GM23338 (cell line): ENCODE measurements around the gene AHNAK. TPM values are rescaled to one million over a fixed set of nuclear protein-coding genes. Genes with fewer than 3 reads are reported as not detected.
A peak's percentile ranks its signal among the peaks of the same experiment; 100 is the strongest.

Experiments used
- ATAC-seq: fragments of 200-7000 bp; cut with Tn5 transposase; 3 replicates; pipeline ENCODE4 v1.9.1; 2020
- DNase-seq: peaks from one replicate; pipeline ENCODE4 v3.0.0-alpha.2; 2015; ENCODE audit warnings: low spot score
- H2AFZ ChIP-seq: fragments of 200-600 bp; sonication (generic); 2 replicates; pipeline ENCODE4 v1.8.0; 2016; ENCODE audit warnings: antibody characterized with exemption, mild to moderate bottlenecking, moderate library complexity
- H3F3A ChIP-seq: fragments of 200-600 bp; sonication (generic); replicated peaks from 2 replicates; pipeline ENCODE4 v1.8.0; 2017; ENCODE audit warnings: antibody characterized with exemption, mixed run types, low read depth
- H3K27ac ChIP-seq: fragments of 200-600 bp; sonication (generic); 2 replicates; pipeline ENCODE4 v1.6.1; 2016; ENCODE audit warnings: low read depth
- H3K27me3 ChIP-seq: fragments of 200-600 bp; sonication (generic); 2 replicates; pipeline ENCODE4 v1.8.0; 2016; ENCODE audit warnings: mild to moderate bottlenecking, mixed run types, moderate library complexity; ENCODE audit not compliant: insufficient read depth
- H3K36me3 ChIP-seq: fragments of 200-600 bp; sonication (generic); 2 replicates; pipeline ENCODE4 v1.8.0; 2016; ENCODE audit warnings: mild to moderate bottlenecking; ENCODE audit not compliant: insufficient read depth
- H3K4me1 ChIP-seq: fragments of 200-600 bp; sonication (generic); 2 replicates; pipeline ENCODE4 v1.8.0; 2016; ENCODE audit warnings: mild to moderate bottlenecking, moderate library complexity; ENCODE audit not compliant: insufficient read depth
- H3K4me2 ChIP-seq: fragments of 200-600 bp; sonication (generic); 2 replicates; pipeline ENCODE4 v1.7.1; 2017; ENCODE audit warnings: mixed run types
- H3K4me3 ChIP-seq: fragments of 200-600 bp; sonication (generic); 2 replicates; pipeline ENCODE4 v1.6.1; 2016; ENCODE audit warnings: mixed run types
- H3K79me2 ChIP-seq: fragments of 200-600 bp; sonication (generic); replicated peaks from 2 replicates; pipeline ENCODE4 v1.8.0; 2017; ENCODE audit warnings: mild to moderate bottlenecking; ENCODE audit not compliant: insufficient read depth
- H3K9me2 ChIP-seq: fragments of 200-600 bp; sonication (generic); 2 replicates; pipeline ENCODE4 v1.8.0; 2017; ENCODE audit not compliant: insufficient read depth
- H4K20me1 ChIP-seq: fragments of 200-600 bp; sonication (generic); replicated peaks from 2 replicates; pipeline ENCODE4 v1.8.0; 2017; ENCODE audit warnings: mild to moderate bottlenecking; ENCODE audit not compliant: insufficient read depth
- H3K27ac Mint-ChIP-seq: 2 replicates; pipeline ENCODE4 v1.8.0; 2020; ENCODE audit warnings: inconsistent platforms, mild to moderate bottlenecking, moderate library complexity, mixed read lengths
- H3K27me3 Mint-ChIP-seq: 3 replicates; pipeline ENCODE4 v1.8.0; 2022; ENCODE audit warnings: low read depth, mild to moderate bottlenecking, moderate library complexity, mixed read lengths, inconsistent platforms; ENCODE audit not compliant: insufficient read depth, poor library complexity
- H3K36me3 Mint-ChIP-seq: 3 replicates; pipeline ENCODE4 v1.8.0; 2021; ENCODE audit warnings: low read depth, mild to moderate bottlenecking, inconsistent platforms, moderate library complexity, mixed read lengths
- H3K4me1 Mint-ChIP-seq: 3 replicates; pipeline ENCODE4 v1.8.0; 2020; ENCODE audit warnings: mild to moderate bottlenecking, inconsistent platforms, mixed read lengths
- H3K4me3 Mint-ChIP-seq: 3 replicates; pipeline ENCODE4 v1.8.0; 2021; ENCODE audit warnings: moderate library complexity, mild to moderate bottlenecking, inconsistent platforms, mixed read lengths
- H3K9me3 Mint-ChIP-seq: 3 replicates; pipeline ENCODE4 v1.8.0; 2020; ENCODE audit warnings: moderate library complexity, mild to moderate bottlenecking, inconsistent platforms, mixed read lengths
- CREB1 ChIP-seq: fragments of 250-450 bp; sonication (Bioruptor Pico); IDR thresholded peaks from 2 replicates; pipeline ENCODE4 v1.5.0; 2020; ENCODE audit warnings: low read depth, mild to moderate bottlenecking, moderate library complexity
- ETS1 ChIP-seq: IDR thresholded peaks from 2 replicates; pipeline ENCODE4 v1.6.1; 2016; ENCODE audit warnings: antibody characterized with exemption
- EZH2 ChIP-seq: fragments of 200-600 bp; sonication (generic); IDR thresholded peaks from one replicate; pipeline ENCODE4 v1.8.0; 2017; ENCODE audit warnings: antibody characterized with exemption, mild to moderate bottlenecking, low read depth; ENCODE audit not compliant: unreplicated experiment
- EZH2phosphoT487 ChIP-seq: fragments of 200-600 bp; sonication (generic); IDR thresholded peaks from one replicate; pipeline ENCODE4 v1.8.1; 2018; ENCODE audit warnings: antibody characterized with exemption; ENCODE audit not compliant: unreplicated experiment
- JUNB ChIP-seq: IDR thresholded peaks from one replicate; pipeline ENCODE4 v1.6.1; 2016; ENCODE audit warnings: antibody characterized with exemption; ENCODE audit not compliant: unreplicated experiment
- NANOG ChIP-seq: IDR thresholded peaks from 2 replicates; pipeline ENCODE4 v1.6.1; 2016; ENCODE audit warnings: antibody characterized with exemption, borderline replicate concordance
- POLR2AphosphoS5 ChIP-seq: IDR thresholded peaks from 2 replicates; pipeline ENCODE4 v1.6.1; 2016; ENCODE audit warnings: antibody characterized with exemption, low read depth
- STAT1 ChIP-seq: IDR thresholded peaks from one replicate; pipeline ENCODE4 v1.6.1; 2016; ENCODE audit warnings: antibody characterized with exemption; ENCODE audit not compliant: unreplicated experiment
- ZNF114 ChIP-seq: fragments of 250-450 bp; sonication (Bioruptor Pico); IDR thresholded peaks from 2 replicates; pipeline ENCODE4 v1.5.0; 2020; ENCODE audit warnings: mild to moderate bottlenecking, moderate library complexity
- ZNF331 ChIP-seq: fragments of 250-450 bp; sonication (Bioruptor Pico); IDR thresholded peaks from 2 replicates; pipeline ENCODE4 v1.5.0; 2020; ENCODE audit warnings: low read depth, mild to moderate bottlenecking, moderate library complexity
- ZNF462 ChIP-seq: fragments of 250-450 bp; sonication (Bioruptor Pico); IDR thresholded peaks from 2 replicates; pipeline ENCODE4 v1.5.0; 2020; ENCODE audit warnings: mild to moderate bottlenecking, moderate library complexity
- polyA plus RNA-seq: library from polyadenylated mRNA; unstranded; fragments of >200 nt; fragmentation: Nextera tagmentation; extraction: Ambion mirVana; gene quantifications from 2 replicates; pipeline ENCODE4 v1.2.1, GENCODE V29; 2016
- total RNA-seq: library from RNA; depleted of rRNA; stranded (reverse); fragments of >200 nt; shearing (Covaris generic); gene quantifications from 2 replicates; pipeline ENCODE4 v1.2.3, GENCODE V29; 2014
- TF ChIP-seq, protein P1 (sequence below): IDR thresholded peaks from one replicate; pipeline ENCODE4 v1.6.1; 2018; ENCODE audit warnings: antibody characterized with exemption; ENCODE audit not compliant: unreplicated experiment
- TF ChIP-seq, protein P2 (sequence below), 2 experiments: fragments of 200-600 bp in 1 of 2; sonication (generic) in 1 of 2; conservative IDR thresholded peaks; 2 replicates each; pipeline versions ENCODE4 v1.5.1 to v1.6.1; 2016 to 2017; ENCODE audit warnings: antibody characterized with exemption in 2 of 2, low read depth in 2 of 2, mild to moderate bottlenecking in 2 of 2, moderate library complexity in 1 of 2

Gene AHNAK
- total and polyA plus RNA-seq, 2 experiments from 2014 or later, result 0.91 to 2.1 TPM

DNA sequence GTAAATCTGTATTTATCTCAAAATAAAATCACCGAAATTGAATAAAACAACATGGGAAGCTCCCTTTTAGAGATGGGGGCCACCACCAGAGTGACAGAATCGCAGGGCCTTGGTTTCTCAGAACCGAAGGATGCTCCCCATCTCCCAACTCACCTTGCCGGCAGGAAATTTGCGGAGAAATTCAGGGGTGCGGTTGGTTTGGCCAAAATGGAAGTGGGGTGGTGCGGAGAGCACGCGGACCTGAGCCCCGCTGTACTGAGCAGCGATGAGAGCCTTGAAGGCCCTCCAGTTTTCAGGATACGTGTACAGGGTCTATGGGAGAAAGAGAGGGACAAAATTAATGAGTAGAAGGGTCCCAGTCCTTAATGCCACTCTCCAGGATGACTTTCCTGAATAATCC, 25.8 kb upstream of the AHNAK start:
- Mint-ChIP-seq H3K36me3 (peaks cover 78% of the 10 kb centered on the region), H3K4me3 (peak overlapping the region; percentile 99), H3K4me1 (peaks cover 35% of the 10 kb centered on the region), H3K9me3 (no peaks in the 10 kb centered on the region; the same call in 2 of the 3 replicates), H3K27ac (peak overlapping the region; percentile 81; the same call in 1 of the 2 replicates), H3K27me3 (peaks cover 18% of the 10 kb centered on the region)
- Histone ChIP-seq H3K27me3 (no peaks in the 10 kb centered on the region), H3K79me2 (peaks cover 62% of the 10 kb centered on the region), H3K36me3 (peaks cover 53% of the 10 kb centered on the region), H3K4me3 (peak overlapping the region; percentile 79), H3K27ac (peak overlapping the region; percentile 7; the same call in 1 of the 2 replicates), H3K4me2 (peak overlapping the region; percentile 99), H3K4me1 (peaks cover 24% of the 10 kb centered on the region), H2AFZ (no peak overlapping the region), H4K20me1 (peaks cover 54% of the 10 kb centered on the region), H3K9me2 (no peaks in the 10 kb centered on the region), H3F3A (peaks cover 62% of the 10 kb centered on the region)
- ATAC-seq (no peak), DNase-seq (no peak)
- TF ChIP-seq NANOG, result no peak
- TF ChIP-seq ZNF331 (CRISPR knock-in tag), result no peak
- no peak for TF ChIP-seq EZH2phosphoT487
- no peak for TF ChIP-seq ETS1
- TF ChIP-seq STAT1, result no peak
- no peak for TF ChIP-seq ZNF114 (CRISPR knock-in tag)
- TF ChIP-seq POLR2AphosphoS5, result no peak
- no peak for TF ChIP-seq CREB1
- TF ChIP-seq EZH2, result no peak
- TF ChIP-seq, protein P1, sequence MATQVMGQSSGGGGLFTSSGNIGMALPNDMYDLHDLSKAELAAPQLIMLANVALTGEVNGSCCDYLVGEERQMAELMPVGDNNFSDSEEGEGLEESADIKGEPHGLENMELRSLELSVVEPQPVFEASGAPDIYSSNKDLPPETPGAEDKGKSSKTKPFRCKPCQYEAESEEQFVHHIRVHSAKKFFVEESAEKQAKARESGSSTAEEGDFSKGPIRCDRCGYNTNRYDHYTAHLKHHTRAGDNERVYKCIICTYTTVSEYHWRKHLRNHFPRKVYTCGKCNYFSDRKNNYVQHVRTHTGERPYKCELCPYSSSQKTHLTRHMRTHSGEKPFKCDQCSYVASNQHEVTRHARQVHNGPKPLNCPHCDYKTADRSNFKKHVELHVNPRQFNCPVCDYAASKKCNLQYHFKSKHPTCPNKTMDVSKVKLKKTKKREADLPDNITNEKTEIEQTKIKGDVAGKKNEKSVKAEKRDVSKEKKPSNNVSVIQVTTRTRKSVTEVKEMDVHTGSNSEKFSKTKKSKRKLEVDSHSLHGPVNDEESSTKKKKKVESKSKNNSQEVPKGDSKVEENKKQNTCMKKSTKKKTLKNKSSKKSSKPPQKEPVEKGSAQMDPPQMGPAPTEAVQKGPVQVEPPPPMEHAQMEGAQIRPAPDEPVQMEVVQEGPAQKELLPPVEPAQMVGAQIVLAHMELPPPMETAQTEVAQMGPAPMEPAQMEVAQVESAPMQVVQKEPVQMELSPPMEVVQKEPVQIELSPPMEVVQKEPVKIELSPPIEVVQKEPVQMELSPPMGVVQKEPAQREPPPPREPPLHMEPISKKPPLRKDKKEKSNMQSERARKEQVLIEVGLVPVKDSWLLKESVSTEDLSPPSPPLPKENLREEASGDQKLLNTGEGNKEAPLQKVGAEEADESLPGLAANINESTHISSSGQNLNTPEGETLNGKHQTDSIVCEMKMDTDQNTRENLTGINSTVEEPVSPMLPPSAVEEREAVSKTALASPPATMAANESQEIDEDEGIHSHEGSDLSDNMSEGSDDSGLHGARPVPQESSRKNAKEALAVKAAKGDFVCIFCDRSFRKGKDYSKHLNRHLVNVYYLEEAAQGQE, result no peak
- TF ChIP-seq, protein P2, sequence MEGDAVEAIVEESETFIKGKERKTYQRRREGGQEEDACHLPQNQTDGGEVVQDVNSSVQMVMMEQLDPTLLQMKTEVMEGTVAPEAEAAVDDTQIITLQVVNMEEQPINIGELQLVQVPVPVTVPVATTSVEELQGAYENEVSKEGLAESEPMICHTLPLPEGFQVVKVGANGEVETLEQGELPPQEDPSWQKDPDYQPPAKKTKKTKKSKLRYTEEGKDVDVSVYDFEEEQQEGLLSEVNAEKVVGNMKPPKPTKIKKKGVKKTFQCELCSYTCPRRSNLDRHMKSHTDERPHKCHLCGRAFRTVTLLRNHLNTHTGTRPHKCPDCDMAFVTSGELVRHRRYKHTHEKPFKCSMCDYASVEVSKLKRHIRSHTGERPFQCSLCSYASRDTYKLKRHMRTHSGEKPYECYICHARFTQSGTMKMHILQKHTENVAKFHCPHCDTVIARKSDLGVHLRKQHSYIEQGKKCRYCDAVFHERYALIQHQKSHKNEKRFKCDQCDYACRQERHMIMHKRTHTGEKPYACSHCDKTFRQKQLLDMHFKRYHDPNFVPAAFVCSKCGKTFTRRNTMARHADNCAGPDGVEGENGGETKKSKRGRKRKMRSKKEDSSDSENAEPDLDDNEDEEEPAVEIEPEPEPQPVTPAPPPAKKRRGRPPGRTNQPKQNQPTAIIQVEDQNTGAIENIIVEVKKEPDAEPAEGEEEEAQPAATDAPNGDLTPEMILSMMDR (conservative IDR thresholded peaks at IDR 0.05; ENCODE audit: low read depth in 2 of 2), result no peak
- TF ChIP-seq JUNB, result no peak
- TF ChIP-seq ZNF462 (CRISPR knock-in tag), result no peak
